ENCODE results near the gene MCEMP1.

GRCh38 chr19:7698583-7698982 is 21.7 kb downstream of the MCEMP1 start:
- TF ChIP-seq POLR2AphosphoS5 (IDR thresholded peaks at IDR 0.05; ENCODE audit: low read depth, low read length) (no peak), TAF1 (IDR thresholded peaks at IDR 0.05; ENCODE audit: borderline replicate concordance, low read depth, low read length) (no peak)
